DMS153 treated with DMSO at 0.1 percent for 48 hours (cell line): Measurements from ENCODE around the gene TTYH1.

Source experiments
- DNase-seq: peaks from one replicate; lab custom pipeline; 2025; ENCODE audit not compliant: unreplicated experiment; lab: John Stamatoyannopoulos, UW

TTYH1 gene

DNA sequence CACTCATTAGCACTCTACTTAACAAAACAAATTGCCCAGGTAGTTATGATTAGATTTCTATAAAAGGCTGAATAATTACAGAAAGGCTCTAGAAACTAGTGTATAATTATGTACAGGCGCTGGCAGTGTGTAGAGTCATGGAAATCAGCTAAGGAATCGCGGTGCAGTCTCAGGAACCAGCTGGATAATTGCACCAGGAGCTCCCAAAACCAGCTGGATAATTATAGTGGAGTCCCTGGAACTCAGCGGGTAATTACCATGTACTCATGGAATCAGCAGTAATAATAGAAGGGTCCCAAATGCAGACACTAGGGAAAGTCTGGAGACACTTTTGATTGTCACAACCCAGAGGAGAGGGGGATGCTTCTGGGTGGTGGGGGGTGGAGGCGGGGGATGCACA lies 23.2 kb upstream of the TTYH1 start:
- no peak for DNase-seq

DNA sequence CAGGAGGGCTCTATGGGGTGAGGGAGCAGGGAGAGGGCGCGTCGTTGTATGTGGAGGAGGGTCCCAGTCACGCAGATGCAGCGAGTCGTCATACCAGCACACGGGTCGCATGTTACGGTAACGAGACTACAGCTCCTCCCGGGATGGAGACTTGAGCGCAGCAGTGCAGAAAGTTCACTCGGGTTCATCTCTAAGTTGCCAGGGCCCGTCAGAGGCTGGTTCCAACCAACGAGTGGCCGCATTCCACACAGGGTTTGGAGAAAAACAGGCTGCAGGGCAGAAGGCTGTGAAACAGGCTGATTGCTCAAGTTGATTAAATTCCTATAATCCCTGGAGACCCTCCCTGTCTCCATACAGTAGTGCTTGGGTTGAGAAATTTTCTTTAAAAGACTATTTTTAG lies 21.9 kb upstream of the TTYH1 start:
- no peak for DNase-seq

DNA sequence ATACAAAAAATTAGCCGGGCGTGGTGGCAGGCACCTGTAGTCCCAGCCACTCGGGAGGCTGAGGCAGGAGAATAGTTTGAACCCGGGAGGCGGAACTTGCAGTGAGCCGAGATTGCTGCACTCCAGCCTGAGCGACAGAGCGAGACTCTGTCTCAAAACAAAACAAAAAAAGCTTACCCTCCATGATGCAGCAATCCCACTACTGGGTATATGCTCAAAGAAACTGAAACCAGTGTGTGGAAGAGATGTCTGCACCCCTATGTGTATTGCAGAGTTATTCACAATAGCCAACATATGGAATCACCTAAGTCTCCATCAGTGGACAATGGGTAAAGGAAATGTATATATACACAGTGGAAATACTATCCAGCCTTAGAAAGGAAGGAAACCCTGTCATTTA lies 19.6 kb upstream of the TTYH1 start:
- DNase-seq: no peak

DNA sequence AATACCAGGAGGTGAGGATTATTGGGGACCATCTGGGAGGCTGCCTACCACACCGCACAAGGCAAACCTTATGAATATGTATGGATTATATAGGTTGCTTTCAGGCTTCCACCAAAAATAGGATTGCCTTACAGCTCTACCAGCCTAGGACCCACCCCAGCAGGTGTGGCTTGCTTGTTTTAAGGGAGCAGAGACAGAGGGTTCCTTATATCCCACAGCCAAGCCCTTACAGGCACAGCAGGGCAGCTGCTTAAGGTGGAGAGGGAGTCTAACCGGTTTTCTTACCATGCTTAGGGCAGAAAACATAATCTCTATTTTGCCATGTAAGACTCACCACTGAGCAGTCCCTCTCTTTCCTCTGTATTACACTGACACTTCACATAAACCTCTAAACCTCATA lies 16.1 kb upstream of the TTYH1 start:
- no peak for DNase-seq

DNA sequence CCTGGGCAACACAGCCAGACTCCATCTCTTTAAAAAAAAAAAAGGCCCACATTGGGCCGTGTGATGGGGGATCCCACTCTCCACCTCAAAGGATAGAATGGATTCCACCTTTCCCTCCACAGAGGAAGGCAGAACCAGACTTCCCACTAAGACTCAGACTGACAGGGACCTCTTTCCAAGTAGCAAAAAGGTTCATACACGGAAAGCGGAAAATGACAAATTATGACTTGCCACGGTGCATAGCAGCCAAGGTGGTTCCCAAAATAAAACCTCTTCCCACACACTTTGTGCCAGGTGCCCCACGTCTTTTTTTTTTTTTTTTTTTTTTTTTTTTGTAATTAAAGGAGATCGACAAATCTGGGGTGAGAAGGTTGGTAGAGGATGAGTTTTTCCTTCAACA lies 14.4 kb upstream of the TTYH1 start:
- DNase-seq: no peak

DNA sequence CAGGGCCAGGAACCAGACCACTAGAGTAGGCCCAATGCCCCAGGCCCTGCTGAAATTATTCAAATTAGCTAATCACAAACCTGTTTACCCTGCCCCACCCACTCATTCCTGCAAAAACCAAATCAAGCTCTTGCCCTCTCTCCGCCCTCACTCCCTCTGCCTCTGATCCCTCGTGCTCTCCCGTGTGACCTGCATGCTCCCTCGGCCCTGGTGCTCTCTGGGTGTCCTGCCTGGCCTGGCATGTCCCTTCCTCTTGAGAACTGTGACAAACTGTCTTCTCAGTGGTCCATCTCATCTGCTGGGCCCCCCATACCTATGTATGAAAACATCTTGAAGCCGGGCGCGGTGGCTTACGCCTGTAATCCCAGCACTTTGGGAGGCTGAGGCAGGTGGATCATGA lies 12.2 kb upstream of the TTYH1 start:
- no peak for DNase-seq

DNA sequence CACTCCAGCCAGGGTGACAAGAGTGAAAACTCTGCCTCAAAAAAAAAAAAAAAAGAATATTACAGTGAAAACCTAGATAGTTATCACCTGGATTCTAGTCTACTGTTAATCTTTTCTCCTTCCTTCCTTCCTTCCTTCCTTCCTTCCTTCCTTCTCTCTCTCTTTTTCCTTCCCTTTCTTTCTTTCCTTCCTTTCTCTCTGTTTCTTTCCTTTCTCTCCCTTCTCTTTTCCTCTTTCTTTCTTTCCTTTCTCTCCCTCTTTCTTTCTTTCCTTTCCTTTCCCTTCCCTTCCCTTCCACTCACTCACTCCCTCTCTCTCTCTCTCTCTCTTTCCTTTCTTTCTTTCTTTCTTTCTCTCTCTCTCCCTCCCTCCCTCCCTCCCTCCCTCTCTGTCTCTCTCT lies 9.6 kb upstream of the TTYH1 start:
- DNase-seq: no peak

DNA sequence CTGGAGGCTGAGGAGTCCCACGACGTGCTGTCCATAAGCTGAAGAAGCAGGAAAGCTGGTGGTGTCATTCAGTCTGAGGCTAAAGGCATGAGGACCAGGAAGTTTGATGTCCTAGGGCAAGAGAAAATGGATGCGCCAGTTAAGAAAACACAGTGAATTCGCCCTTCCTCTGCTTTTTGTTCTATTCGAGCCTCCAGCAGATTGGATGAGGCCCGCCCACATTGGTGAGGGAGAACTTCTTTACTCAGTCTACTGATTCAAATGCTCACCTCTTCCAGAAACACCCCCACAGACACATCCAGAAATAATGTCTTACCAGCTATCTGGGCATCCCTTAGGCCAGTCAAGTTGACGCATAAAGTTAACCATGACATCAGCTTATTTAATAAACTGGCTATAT lies 7.5 kb upstream of the TTYH1 start:
- DNase-seq: no peak

DNA sequence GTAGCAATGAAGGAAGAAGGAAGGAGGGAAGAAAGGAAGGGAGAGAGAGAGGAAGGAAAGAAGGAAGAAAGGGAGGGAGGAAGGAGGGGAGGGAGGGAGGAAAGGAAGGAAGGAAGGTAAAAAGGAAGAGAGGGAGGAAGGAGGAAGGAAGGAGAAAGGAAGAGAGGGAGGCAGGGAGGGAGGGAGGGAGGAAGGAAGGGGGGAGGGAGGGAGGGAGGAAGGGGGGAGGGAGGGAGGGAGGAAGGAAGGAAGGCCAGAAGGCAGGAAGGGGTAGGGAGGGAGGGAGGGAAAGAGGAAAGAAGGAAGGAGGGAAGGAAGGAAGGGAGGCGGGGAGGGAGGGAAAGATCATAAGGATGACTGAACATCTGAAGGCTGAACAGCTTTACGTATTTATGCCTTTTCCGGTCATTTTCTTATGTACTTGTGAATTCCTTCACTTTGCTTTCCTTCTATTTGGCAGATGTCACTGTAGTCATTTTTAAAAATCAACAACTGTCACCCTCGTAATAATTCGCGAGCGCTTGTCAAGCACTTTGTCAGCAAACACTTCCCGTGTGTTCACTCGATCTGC lies 6.7 kb upstream of the TTYH1 start:
- DNase-seq: no peak

DNA sequence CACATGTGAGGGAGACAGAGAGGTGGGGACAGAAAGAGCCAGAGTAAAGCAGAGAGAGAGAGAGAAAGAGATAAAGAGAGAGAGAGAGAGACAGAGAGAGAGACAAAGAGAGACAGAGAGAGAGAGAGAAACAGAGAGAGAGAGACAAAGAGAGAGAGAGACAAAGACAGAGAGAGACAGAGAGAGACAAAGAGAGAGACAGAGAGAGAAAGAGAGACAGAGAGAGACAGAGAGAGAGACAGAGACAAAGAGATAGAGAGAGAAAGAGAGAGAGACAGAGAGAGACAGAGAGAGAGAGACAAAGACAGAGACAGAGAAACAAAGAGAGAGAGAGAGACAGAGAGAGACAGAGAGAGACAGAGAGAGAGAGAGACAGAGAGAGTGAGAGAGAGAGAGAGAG lies 4.2 kb upstream of the TTYH1 start:
- DNase-seq: no peak

DNA sequence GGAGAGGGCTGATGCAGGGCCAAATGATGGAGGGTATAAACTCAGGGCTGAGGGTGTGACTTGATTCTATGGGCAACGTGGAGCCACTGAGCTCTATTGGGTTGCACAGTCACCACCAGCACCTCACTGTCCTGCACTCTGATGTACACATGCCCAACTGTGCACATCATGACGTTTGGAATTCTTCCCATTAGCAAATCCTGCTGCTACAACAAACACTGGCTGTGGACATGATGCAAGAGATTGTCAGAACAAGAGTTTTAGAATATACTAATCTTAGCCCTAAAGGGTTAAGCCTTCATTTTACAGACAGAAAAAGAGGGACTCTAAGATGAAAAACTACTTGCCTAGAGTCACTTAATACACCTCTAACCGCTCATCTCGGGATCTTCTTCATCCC lies 2.4 kb upstream of the TTYH1 start:
- no peak for DNase-seq

DNA sequence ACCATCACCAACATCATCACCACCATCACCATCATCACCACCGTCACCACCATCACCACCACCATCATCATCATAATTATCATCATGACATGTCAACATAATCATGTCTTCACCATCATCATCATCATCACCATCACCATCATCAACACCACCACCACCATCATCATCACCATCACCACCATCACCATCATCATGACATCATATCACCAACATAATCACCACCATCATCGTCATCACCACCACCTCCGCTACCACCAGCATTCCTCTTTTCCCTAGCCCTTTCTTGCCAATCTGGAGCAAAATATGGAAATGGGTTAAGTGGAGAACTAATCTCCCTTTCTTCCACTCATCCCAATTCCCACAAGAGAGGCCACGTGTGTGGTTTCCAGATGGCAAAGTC lies 1.1 kb upstream of the TTYH1 start:
- DNase-seq: no peak

DNA sequence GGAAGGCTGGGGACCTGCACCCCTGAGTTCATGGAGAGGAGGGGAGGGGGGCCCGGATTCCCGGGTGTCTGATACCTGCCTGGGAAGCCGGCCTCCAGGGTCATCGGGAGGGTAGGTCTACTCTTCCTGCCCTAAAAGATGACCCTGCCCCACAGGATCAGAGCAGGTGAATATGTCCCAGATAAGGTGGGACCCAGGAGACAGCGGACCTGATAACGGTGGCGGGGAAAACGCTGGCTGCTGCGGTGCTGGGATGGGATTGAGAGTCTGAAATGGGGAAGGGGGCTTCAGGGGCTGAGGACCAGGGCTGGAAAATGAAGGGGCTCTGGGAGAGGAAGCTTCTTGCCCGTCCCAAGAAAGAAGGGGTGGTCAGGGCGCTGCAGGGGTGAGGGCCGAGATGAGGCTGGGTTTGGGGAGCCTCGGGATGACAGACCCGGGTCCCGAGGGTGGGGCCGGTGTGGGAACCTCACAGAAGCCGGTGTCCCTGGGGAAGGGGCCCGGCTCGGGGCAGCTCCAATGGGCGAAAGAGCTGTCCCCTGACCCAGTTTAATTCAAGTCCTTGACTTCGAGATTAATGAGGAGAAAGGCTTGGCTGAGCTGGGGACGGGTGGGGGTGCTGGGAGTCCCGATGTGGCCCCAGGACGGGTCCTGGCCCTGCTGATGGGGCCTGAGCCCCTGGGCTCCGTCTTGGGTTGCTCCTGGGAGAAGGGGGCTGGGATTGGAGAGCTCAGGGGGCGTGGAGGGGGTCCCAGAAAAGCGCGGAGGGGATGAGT lies 823 bp downstream of the TTYH1 start:
- DNase-seq: no peak

DNA sequence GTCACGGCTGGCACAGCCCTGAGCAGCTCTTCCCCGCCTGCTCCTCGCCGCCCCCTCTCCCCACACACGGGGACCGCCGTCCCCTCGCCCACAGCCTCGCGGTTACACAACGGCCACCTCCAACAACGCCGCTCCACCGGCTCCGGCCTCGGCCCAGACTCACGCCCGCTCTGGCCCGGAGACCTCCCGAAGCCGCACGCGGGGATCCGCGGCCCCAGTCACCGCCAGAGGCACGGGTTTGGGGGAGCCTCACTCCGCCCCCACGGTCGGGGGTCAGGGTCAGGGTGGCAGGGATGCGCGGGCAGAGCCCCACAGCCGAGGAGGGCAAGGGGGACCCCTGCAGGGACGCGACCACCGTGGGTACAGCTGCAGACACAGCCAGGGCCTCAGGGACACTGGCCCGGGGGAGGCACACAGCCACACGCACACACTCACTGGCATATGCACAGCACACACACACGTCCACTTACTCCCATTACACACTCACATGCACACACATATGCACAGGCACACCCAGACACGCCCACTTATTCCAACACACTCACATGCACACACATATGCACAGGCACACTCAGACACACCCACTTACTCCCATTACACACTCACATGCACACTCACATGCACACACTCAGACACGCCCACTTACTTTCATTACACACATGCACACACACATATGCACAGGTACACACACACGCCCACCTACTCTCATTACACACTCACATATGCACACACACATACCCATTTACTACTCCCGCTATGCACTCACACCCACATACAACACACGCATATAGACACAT lies 1.6 kb downstream of the TTYH1 start:
- DNase-seq: no peak

DNA sequence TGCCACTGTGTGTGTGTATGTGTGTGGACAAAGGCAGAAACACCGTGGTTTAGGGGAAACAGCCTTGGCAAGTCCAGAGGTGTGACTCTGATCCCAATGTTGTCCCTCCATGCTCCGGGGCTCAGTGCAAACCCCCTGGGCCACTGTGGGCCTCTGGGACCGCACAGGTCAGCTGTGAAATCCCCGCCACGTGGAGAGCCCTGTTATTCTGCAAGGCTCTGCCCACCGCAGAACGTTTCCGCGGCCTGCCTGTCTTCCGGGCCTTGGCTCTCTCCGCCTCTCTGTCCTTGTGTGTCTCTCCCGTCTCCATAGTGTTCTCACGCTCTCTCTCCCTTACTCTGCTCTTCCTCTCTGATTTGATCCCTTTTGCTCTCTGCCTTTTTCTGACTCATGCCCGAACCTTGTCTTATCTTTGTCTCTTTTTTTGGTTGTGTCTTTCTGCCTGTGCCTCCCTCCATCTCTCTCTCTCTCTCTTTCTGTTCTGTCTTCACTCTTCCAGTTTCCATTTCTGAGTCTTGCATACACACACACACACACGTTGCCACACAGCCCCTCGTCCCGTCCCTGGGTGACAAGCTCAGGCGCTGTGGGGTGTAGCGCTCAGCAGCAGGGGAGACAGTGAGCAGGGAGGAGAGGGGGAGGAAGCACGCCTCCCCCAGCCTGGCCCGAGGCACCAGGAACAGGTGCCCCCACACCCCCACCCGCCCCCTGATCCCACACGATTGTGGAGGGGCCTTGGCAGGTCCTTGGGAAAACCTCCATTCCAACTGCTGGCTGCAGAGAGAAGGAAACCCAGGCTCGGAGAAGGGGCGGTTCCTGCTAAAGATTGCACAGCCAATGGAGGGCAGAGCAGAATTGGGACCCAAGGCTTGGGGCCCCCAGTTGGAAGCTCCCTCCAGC lies 3.0 kb downstream of the TTYH1 start:
- no peak for DNase-seq

DNA sequence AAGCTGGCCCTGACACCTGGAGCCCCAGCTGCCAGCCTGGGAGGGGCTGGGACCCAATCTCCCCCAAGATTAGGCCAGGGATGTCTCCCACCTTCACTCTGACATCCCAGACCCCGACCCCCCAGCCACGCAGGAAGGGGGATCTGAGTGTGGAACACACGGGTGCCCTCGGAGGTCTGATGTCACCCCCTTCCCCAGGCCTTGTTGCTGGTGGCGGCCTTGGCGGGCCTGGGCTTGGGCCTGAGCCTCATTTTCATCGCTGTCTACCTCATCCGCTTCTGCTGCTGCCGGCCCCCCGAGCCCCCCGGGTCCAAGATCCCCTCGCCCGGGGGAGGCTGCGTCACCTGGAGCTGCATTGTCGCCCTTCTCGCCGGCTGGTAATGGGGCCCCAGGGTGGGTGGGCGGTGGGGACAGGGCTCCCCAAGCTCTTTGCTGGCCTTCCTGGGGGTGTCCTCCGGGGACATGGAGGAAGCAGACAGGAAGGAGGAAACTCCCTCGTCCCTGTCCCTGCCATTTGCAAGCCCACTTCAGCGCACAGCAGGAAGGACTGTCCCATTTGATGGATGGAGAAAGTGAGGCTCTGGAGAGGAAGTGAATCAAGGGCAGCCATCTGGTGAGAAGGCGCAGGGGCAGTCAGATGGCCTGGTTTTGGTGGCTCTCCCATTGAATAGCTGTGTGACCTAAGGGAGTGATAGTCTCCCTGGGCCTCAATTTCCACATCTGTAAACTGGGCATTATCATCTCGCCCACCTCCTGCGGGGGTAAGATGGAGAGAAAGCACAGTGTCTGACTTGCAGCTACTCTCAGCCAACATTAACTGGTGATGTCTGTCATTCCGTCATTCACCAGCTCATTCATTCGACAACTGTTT lies 3.9 kb downstream of the TTYH1 start:
- no peak for DNase-seq

DNA sequence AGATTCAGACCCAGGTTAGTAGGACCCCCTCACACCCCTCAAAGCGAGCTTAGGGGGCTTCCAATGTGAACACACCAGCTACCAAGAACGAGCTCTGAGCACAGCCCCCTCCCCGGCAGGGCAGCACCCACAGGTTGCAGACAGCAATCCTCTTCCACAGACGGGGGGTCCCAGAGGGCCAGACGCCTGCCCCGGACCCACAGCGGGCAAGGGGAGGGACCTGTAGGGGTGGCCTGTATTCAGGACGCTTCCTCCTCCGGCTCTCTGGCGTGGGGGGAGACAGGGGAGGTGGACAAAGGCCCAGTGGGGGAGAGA lies 4.8 kb downstream of the TTYH1 start:
- no peak for DNase-seq

DNA sequence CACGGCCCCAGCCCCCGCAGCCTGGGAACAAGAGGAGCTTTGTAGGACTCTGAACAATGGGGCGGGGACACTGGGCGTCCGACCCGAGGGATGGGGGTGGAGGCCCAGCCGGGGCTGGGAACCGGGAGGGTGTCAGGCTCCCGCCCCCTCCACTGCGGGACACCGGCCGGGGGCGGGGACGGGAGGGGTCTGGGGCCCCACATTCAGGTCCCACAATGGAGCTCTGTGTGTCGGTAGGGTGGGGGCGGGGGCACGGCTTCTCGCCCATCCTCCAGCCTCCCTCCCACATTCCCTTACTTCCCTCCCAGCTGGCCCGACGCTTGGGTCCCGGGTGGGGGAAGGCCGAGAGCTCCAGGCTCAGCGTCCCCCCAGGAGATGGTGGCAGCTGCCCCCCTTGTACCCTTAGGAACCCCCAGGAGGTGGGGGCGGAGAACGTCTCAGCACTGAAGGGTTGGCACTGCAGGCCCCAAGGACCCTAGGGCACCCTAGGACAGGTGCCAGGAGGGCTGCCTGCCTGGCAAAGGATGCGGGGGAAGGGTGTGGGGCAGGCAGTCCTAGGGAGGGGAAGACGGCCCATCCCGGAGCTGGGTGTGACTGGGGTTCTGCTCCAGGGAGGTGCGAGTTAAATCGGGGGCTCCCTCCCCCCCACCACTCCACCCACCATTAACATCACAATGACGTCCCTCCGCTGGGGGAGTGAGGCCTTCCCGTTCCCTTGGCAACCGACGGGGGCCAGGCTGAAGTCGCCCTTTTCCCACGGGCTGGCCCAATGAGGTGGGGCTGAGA lies 5.3 kb downstream of the TTYH1 start:
- DNase-seq: no peak

DNA sequence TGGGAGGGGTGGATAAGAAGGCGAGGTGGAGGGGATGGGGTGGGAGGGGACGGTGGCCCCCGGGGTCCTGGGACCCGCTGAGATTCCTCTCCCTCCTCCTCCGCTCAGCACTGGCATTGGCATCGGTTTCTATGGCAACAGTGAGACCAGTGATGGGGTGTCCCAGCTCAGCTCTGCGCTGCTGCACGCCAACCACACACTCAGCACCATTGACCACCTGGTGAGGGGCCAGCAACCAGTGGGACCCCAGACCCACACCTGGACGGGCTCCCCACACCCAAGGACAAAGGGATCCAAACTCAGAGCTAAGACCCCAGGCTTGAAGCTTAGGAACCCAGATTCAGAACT lies 5.9 kb downstream of the TTYH1 start:
- DNase-seq: no peak

DNA sequence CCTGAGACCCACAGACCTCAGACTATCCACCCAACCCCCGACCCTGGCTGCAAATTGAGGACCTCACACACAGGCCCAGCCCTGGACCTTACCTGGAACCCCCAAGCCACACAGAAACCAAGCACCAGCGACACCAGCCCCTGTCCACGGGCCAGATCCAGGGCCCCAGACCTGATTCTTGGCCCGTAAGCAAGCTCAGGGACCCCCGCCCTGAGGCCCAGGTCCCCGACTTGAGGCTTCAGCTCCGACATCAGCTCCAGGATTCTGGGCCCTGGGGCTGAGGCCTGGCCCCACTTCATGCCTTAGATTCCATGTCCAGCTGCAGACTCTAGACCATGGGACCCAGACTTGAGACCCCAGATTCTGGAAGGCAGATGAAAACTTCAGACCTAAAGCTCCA lies 6.3 kb downstream of the TTYH1 start:
- DNase-seq: no peak
